Measurements from ENCODE around the gene KLHL1.

KLHL1 gene

DNA sequence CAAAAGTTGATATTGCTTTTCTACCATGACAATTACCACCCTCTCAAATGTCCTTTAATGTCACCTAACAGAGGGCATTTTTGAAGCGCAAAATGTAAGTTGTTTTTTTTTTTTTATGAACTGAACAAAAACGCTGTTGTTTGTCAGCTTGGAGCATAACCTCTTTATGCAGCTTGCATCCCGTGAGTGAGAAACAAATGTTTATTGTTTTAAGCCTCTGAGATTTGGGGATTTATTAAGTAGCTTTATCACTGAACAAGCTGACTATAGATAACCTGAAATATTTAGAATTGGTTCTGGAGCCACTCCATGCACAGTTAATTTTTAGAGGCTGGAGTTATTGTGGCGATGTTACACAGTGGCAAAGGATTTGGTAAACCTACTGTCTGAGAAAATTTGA, 80.7 kb downstream of the KLHL1 start:
- POLR2A ChIA-PET: no interaction called here
- H3K4me3 ChIP-seq (ENCODE audit: low read depth, low read length): no peak overlapping the region
- no peak overlapping the region for H3K27ac ChIP-seq (ENCODE audit: extremely low read depth, low read depth, low read length)
- no peaks in the 10 kb centered on the region for H3K4me1 ChIP-seq (ENCODE audit: control insufficient read depth, insufficient read depth, low read length)
- no peaks in the 10 kb centered on the region for H3K9me3 ChIP-seq (ENCODE audit: control insufficient read depth, insufficient read depth, low read depth, low read length)
- H3K36me3 ChIP-seq (ENCODE audit: control insufficient read depth in 2 of 2, insufficient read depth in 1 of 2, low read length in 2 of 2): no peaks in the 10 kb centered on the region
- CTCF ChIA-PET: no interaction called here
- TF ChIP-seq ZNF621 (tag by site-specific recombination; IDR thresholded peaks at IDR 0.05) (no peak), ZNF341 (tag by site-specific recombination; IDR thresholded peaks at IDR 0.05; ENCODE audit: low read depth) (no peak), ZNF664 (tag by site-specific recombination; IDR thresholded peaks at IDR 0.05) (no peak), FEZF1 (tag by site-specific recombination; IDR thresholded peaks at IDR 0.05) (no peak), ZFP41 (tag by site-specific recombination; IDR thresholded peaks at IDR 0.05; ENCODE audit: borderline replicate concordance) (no peak), KLF16 (tag by site-specific recombination; IDR thresholded peaks at IDR 0.05) (no peak), ZSCAN16 (tag by site-specific recombination; IDR thresholded peaks at IDR 0.05) (no peak), ZNF266 (tag by site-specific recombination; IDR thresholded peaks at IDR 0.05; ENCODE audit: low read depth) (no peak)
- TF ChIP-seq, protein P1, sequence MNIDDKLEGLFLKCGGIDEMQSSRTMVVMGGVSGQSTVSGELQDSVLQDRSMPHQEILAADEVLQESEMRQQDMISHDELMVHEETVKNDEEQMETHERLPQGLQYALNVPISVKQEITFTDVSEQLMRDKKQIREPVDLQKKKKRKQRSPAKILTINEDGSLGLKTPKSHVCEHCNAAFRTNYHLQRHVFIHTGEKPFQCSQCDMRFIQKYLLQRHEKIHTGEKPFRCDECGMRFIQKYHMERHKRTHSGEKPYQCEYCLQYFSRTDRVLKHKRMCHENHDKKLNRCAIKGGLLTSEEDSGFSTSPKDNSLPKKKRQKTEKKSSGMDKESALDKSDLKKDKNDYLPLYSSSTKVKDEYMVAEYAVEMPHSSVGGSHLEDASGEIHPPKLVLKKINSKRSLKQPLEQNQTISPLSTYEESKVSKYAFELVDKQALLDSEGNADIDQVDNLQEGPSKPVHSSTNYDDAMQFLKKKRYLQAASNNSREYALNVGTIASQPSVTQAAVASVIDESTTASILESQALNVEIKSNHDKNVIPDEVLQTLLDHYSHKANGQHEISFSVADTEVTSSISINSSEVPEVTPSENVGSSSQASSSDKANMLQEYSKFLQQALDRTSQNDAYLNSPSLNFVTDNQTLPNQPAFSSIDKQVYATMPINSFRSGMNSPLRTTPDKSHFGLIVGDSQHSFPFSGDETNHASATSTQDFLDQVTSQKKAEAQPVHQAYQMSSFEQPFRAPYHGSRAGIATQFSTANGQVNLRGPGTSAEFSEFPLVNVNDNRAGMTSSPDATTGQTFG (tag by site-specific recombination; IDR thresholded peaks at IDR 0.05; ENCODE audit: borderline replicate concordance): no peak

DNA sequence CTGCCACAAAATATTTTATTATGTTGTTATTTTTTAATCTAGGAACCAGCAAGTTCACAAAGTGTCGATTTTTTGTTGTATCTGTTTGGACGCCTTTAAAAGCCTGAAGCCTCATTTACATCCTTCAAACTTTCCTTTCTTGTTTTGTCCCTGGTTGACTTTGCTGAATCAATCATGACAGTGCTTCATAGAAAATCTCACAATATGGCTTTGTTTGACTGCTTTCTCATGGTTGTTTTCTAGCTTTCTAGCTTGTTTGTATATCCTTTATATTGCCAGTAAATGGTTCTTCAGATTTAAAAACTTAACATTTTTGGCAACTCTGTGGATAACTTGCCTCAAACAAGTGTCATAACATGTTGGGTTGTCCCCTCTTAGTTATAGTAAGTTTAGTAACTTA, 84.7 kb downstream of the KLHL1 start:
- Histone ChIP-seq H3K4me1 (ENCODE audit: control insufficient read depth, insufficient read depth, low read length) (no peaks in the 10 kb centered on the region), H3K9me3 (ENCODE audit: control insufficient read depth, insufficient read depth, low read depth, low read length) (no peaks in the 10 kb centered on the region), H3K36me3 (ENCODE audit: control insufficient read depth in 2 of 2, insufficient read depth in 1 of 2, low read length in 2 of 2) (no peaks in the 10 kb centered on the region), H3K27ac (ENCODE audit: extremely low read depth, low read depth, low read length) (no peak overlapping the region), H3K4me3 (ENCODE audit: low read depth, low read length) (no peak overlapping the region)
- ChIA-PET CTCF (interaction anchor here (0.7 kb wide), 1 partner anchor 74 kb away, joined by 5 read pairs; no protein-coding TSS in a partner anchor), POLR2A (no interaction called here)
- no peak for TF ChIP-seq SCRT2 (tag by site-specific recombination; IDR thresholded peaks at IDR 0.05)
- TF ChIP-seq, protein P2, sequence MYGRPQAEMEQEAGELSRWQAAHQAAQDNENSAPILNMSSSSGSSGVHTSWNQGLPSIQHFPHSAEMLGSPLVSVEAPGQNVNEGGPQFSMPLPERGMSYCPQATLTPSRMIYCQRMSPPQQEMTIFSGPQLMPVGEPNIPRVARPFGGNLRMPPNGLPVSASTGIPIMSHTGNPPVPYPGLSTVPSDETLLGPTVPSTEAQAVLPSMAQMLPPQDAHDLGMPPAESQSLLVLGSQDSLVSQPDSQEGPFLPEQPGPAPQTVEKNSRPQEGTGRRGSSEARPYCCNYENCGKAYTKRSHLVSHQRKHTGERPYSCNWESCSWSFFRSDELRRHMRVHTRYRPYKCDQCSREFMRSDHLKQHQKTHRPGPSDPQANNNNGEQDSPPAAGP (tag by site-specific recombination; IDR thresholded peaks at IDR 0.05): no peak
- TF ChIP-seq ZNF777 (tag by site-specific recombination; IDR thresholded peaks at IDR 0.05; ENCODE audit: borderline replicate concordance): no peak
- no peak for TF ChIP-seq ZNF473 (tag by site-specific recombination; IDR thresholded peaks at IDR 0.05)
- no peak for TF ChIP-seq ZNF747 (tag by site-specific recombination; IDR thresholded peaks at IDR 0.05)
- TF ChIP-seq ZNF677 (tag by site-specific recombination; IDR thresholded peaks at IDR 0.05): no peak
- no peak for TF ChIP-seq GLIS1 (tag by site-specific recombination; IDR thresholded peaks at IDR 0.05)

DNA sequence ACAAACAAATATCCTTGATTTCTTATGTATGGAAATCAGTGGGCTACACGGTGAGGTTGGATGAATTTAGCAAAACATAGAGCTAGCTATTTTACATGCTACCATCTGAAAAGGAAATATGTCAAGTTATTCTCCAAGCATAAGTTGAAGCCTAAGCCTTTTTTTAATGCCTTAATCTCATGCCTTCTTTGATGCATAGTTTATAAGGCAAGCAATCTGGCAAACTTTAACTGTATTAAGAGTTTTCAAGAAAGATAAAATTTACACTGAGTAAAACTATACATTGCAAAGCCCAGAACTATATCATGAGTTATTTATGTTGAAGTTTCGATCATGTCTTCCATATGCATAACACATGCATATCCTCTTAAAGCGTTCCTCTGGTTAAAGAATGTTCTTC, 85.6 kb downstream of the KLHL1 start:
- no peak for TF ChIP-seq ZNF768 (tag by site-specific recombination; IDR thresholded peaks at IDR 0.05)
- no peak for TF ChIP-seq ZNF830 (tag by site-specific recombination; IDR thresholded peaks at IDR 0.05; ENCODE audit: low read depth)
- TF ChIP-seq ZNF624 (tag by site-specific recombination; IDR thresholded peaks at IDR 0.05): no peak
- no peak for TF ChIP-seq ZNF16 (tag by site-specific recombination; IDR thresholded peaks at IDR 0.05; ENCODE audit: low read depth)
- TF ChIP-seq PRDM1 (tag by site-specific recombination; IDR thresholded peaks at IDR 0.05): no peak
- no peak for TF ChIP-seq ZNF785 (tag by site-specific recombination; IDR thresholded peaks at IDR 0.05)
- no peak overlapping the region for H3K27ac ChIP-seq (ENCODE audit: extremely low read depth, low read depth, low read length)
- no peaks in the 10 kb centered on the region for H3K9me3 ChIP-seq (ENCODE audit: control insufficient read depth, insufficient read depth, low read depth, low read length)
- ChIA-PET CTCF (no interaction called here), POLR2A (no interaction called here)
- no peaks in the 10 kb centered on the region for H3K4me1 ChIP-seq (ENCODE audit: control insufficient read depth, insufficient read depth, low read length)
- no peak overlapping the region for H3K4me3 ChIP-seq (ENCODE audit: low read depth, low read length)
- H3K36me3 ChIP-seq (ENCODE audit: control insufficient read depth in 2 of 2, insufficient read depth in 1 of 2, low read length in 2 of 2): no peaks in the 10 kb centered on the region

All from HEK293 (cell line).